Nephron progenitor cell (in vitro differentiated cells): ENCODE data around the gene TYROBP.

ENCODE experiments used
- DNase-seq: peaks from one replicate; pipeline ENCODE4 v3.0.0; 2021
- H3K27ac Mint-ChIP-seq: 2 replicates; pipeline ENCODE4 v1.8.0; 2021; ENCODE audit warnings: mild to moderate bottlenecking, moderate library complexity, mixed read lengths
- H3K27me3 Mint-ChIP-seq: 2 replicates; pipeline ENCODE4 v1.8.0; 2021; ENCODE audit warnings: mild to moderate bottlenecking, low read depth, mixed read lengths; ENCODE audit not compliant: poor library complexity
- H3K36me3 Mint-ChIP-seq: 2 replicates; pipeline ENCODE4 v1.8.0; 2021; ENCODE audit warnings: low read depth, mixed read lengths
- H3K4me1 Mint-ChIP-seq: 2 replicates; pipeline ENCODE4 v1.8.0; 2021; ENCODE audit warnings: mixed read lengths
- H3K4me3 Mint-ChIP-seq: 2 replicates; pipeline ENCODE4 v1.8.0; 2021; ENCODE audit warnings: mild to moderate bottlenecking, moderate library complexity, mixed read lengths
- H3K9me3 Mint-ChIP-seq: 2 replicates; pipeline ENCODE4 v1.8.0; 2021; ENCODE audit warnings: mild to moderate bottlenecking, moderate library complexity, mixed read lengths
- CTCF ChIP-seq: fragments of 200-600 bp; sonication (generic); IDR thresholded peaks from 2 replicates; pipeline ENCODE4 v1.5.0; 2021; ENCODE audit warnings: antibody characterized with exemption

TYROBP gene

GRCh38 chr19:35890113-35890650 is 17.9 kb downstream of the TYROBP start:
- TF ChIP-seq CTCF = no peak
- H3K36me3 Mint-ChIP-seq = peaks cover 35% of the 10 kb centered on the region
- peaks cover 12% of the 10 kb centered on the region for H3K27me3 Mint-ChIP-seq
- DNase-seq = no peak
- no peaks in the 10 kb centered on the region for H3K4me1 Mint-ChIP-seq
- no peaks in the 10 kb centered on the region for H3K9me3 Mint-ChIP-seq
- H3K27ac Mint-ChIP-seq = no peak overlapping the region
- H3K4me3 Mint-ChIP-seq = no peak overlapping the region

DNA sequence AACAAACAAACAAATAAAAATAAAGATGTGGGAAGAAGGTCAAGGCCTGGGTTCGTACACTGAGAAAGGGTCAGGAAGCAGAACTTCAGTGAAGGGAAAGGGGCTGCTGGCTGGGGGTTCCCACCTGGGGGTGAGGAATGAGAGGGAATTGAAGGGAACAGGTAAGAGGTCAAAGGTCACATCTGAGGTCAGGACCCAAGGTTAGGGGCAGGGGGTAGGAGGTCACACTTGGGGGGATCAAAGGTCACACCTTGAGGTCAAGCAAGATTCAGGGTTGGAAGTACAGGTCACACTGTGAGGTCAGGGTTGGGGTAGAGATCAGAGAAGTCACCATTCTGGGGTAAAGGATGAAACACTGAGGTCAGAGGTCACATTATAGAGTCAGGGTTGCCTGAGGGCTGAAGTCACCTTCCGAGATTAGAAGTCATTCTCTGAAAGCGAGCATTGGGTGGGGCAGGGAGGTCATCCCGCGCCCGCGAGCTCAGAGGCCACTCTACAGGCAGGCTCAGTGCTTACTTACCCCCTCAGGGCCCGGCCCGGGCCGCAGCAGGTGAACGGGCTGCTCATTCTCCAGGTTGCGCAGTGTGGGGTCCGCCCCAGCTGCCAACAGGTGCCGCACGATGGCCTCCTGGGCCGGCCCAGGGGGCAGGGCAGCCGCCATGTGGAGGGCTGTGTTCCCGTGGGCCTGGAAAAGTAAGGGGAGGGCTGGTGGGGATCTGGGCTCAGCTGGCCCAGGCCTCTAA is 18.6 kb downstream of the TYROBP start:
- no peaks in the 10 kb centered on the region for H3K9me3 Mint-ChIP-seq
- no peak for TF ChIP-seq CTCF
- H3K27ac Mint-ChIP-seq = no peak overlapping the region
- no peak for DNase-seq
- H3K4me3 Mint-ChIP-seq = no peak overlapping the region
- H3K36me3 Mint-ChIP-seq = peaks cover 35% of the 10 kb centered on the region
- no peaks in the 10 kb centered on the region for H3K4me1 Mint-ChIP-seq
- peaks cover 13% of the 10 kb centered on the region for H3K27me3 Mint-ChIP-seq

- Mint-ChIP-seq H3K27ac (no peak overlapping the region), H3K4me3 (no peak overlapping the region), H3K4me1 (no peaks in the 10 kb centered on the region), H3K9me3 (no peaks in the 10 kb centered on the region), H3K36me3 (peaks cover 35% of the 10 kb centered on the region), H3K27me3 (peaks cover 19% of the 10 kb centered on the region)
- no peak for DNase-seq
- no peak for TF ChIP-seq CTCF
Measured at GRCh38 chr19:35888398-35888797, 19.7 kb downstream of the TYROBP start.

- no peak for DNase-seq
- Mint-ChIP-seq H3K4me1 (no peaks in the 10 kb centered on the region), H3K4me3 (no peak overlapping the region), H3K9me3 (no peaks in the 10 kb centered on the region), H3K27me3 (peaks cover 31% of the 10 kb centered on the region), H3K27ac (no peak overlapping the region), H3K36me3 (peaks cover 29% of the 10 kb centered on the region)
- no peak for TF ChIP-seq CTCF
Measured at GRCh38 chr19:35887197-35887596, 20.9 kb downstream of the TYROBP start.

DNA sequence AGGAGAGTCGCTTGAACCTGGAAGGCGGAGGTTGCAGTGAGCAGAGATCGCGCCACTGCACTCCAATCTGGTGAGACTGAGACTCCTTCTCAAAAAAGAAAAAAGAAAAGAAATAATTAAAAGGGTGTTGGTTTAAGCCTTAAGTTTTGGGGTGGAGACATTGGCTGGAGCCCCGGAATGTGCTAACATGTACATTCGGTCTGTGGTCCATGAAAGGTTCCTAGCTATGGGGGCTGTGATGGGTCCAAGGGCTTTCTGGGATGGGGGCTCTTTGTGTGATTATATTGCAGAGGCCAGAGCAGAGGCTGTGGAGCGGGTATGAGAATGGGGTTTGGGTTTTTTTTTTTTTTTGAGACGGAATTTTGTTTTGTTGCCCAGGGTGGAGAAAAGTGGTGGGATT is 22.2 kb downstream of the TYROBP start:
- Mint-ChIP-seq H3K4me3 (no peak overlapping the region), H3K27ac (no peak overlapping the region), H3K36me3 (peaks cover 26% of the 10 kb centered on the region), H3K9me3 (no peaks in the 10 kb centered on the region), H3K4me1 (no peaks in the 10 kb centered on the region), H3K27me3 (peaks cover 32% of the 10 kb centered on the region)
- no peak for DNase-seq
- TF ChIP-seq CTCF = no peak

DNA sequence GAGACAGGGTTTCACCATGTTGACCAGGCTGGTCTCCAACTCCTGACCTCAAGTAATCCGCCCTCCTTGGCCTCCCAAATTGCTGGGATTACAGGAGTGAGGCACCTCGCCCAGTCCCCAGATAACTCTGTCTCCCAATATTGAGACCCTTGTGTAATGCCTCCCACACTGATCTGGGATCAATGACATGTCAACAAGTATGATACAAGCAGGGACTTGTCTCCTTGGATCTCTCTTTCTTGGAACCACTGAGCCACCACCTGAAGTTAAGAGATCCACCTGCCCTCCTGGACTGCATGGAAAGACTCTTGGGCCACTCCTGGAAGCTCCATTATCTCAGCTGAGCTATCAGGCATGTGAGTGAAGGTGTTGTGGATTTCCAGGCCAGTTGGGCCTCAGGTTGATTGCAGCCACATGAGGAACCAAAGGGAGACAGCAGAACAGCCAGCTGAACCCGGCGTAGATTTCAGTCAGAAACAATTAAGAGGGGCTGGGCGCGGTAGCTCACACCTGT is 22.8 kb downstream of the TYROBP start:
- H3K4me3 Mint-ChIP-seq = no peak overlapping the region
- peaks cover 32% of the 10 kb centered on the region for H3K27me3 Mint-ChIP-seq
- no peaks in the 10 kb centered on the region for H3K9me3 Mint-ChIP-seq
- no peak overlapping the region for H3K27ac Mint-ChIP-seq
- no peaks in the 10 kb centered on the region for H3K4me1 Mint-ChIP-seq
- no peak for TF ChIP-seq CTCF
- no peak for DNase-seq
- H3K36me3 Mint-ChIP-seq = peaks cover 22% of the 10 kb centered on the region
